D721Med (cell line): ENCODE data around the gene DNAH1.

Experiments
- DNase-seq: peaks from one replicate; pipeline ENCODE4 v3.0.0; 2011; ENCODE audit warnings: low spot score; ENCODE audit not compliant: insufficient read length
- FAIRE-seq: peaks from 2 replicates; lab custom pipeline; 2011; peaks lifted over from hg19 to GRCh38; lab: Jason Lieb, UNC
- CTCF ChIP-seq: IDR thresholded peaks from 2 replicates; pipeline ENCODE4 v1.5.1; 2012; ENCODE audit warnings: mild to moderate bottlenecking, control low read depth; ENCODE audit not compliant: insufficient read depth; ENCODE audit errors: missing control alignments

DNAH1 gene

DNA sequence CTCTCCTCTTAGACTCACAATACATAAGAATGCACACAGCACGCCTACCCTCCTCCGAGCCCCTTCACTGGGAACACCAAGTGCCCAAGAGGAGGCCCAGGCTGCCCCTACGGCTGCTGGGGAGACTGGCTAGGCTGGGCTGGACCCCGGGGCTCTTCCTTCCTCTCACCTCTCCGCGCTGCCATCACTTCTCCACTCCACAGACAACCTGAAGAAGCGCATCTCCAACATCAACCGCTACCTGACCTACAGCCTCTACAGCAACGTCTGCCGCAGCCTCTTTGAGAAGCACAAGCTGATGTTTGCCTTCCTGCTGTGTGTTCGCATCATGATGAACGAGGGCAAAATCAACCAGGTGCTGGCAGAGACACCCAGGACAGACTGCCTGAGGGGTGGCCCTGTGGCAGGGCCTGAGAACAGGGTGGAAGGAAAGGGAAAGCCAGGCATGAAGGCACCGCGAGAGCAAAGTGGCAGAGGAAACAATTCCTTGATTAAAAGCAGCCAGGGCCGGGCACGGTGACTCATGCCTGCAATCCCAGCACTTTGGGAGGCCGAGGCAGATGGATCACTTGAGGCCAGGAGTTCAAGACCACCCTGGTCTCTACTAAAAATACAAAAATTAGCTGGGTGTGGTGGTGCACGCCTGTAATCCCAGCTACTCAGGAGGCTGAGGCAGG is 77.2 kb downstream of the DNAH1 start:
- no peak for TF ChIP-seq CTCF
- DNase-seq (no peak), FAIRE-seq (no peak)

- FAIRE-seq: no peak
- no peak for DNase-seq
- TF ChIP-seq CTCF: no peak
These were observed 78.0 kb downstream of the DNAH1 start for GRCh38 chr3:52393959-52394670.

DNA sequence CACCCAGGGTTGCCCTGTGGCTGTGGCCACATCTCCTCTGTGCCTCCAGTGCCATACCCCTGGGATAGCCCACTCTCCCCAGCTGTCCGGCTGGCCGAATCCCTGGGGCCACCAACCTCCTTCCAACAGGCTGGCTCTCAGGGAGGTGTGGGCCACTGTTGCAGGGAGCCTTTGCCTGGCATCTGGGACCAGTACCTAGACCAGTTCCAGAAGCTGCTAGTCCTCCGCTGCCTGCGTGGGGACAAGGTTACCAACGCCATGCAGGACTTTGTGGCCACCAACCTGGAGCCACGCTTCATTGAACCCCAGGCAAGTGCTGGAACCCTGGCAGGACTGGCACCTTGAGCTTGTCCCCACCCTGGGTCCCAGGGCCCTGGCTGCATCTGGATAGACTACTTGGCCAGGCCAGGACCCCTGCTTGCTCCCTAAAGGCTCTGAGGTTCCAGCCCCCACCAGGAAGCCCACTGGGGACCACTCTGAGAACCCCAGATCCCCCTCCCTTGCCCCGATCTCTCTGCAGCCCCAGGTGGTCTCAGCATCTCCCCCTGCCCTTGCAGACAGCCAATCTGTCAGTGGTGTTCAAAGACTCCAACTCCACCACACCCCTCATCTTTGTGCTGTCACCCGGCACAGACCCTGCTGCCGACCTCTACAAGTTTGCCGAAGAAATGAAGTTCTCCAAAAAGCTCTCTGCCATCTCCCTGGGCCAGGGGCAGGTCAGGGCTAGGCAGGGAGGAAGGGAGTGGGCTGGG is 78.8 kb downstream of the DNAH1 start:
- DNase-seq (no peak), FAIRE-seq (no peak)
- TF ChIP-seq CTCF: no peak

DNA sequence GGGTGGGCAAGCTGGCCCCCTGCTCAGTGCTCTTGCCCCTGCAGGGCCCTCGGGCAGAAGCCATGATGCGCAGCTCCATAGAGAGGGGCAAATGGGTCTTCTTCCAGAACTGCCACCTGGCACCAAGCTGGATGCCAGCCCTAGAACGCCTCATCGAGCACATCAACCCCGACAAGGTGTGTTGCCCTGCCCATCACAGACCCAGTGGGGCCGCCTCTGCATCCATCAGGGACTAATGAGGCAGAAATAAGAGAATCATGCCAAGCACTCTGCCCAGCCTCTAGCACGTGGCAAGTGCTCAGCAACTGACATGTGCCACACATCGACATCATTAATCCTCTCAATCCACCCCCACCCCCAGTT is 79.4 kb downstream of the DNAH1 start:
- no peak for FAIRE-seq
- no peak for DNase-seq
- TF ChIP-seq CTCF: no peak

GRCh38 chr3:52396011-52396906 is 80.1 kb downstream of the DNAH1 start:
- TF ChIP-seq CTCF: no peak
- no peak for DNase-seq
- FAIRE-seq: no peak

- TF ChIP-seq CTCF: no peak
- no peak for FAIRE-seq
- no peak for DNase-seq
These were observed 80.9 kb downstream of the DNAH1 start for GRCh38 chr3:52396907-52397591.
